ENCODE measurements around the gene SF3B3.

Gene SF3B3

GRCh38 chr16:70523743-70524398, at the start of gene SF3B3:
SF3B3 (plus strand) TSS chr16:70523816; CDS start chr16:70526657, 2,841 bp downstream.
- in situ Hi-C loops (cut with MboI; ENCODE audit: low sequenced_read_pairs): no loop called here

GRCh38 chr16:70474320-70475053, 49.1 kb upstream of the SF3B3 start:
- in situ Hi-C loops (cut with MboI; ENCODE audit: low sequenced_read_pairs): no loop called here

GRCh38 chr16:70475054-70475871, 48.4 kb upstream of the SF3B3 start:
- in situ Hi-C loops (cut with MboI; ENCODE audit: low sequenced_read_pairs): no loop called here

- in situ Hi-C loops (cut with MboI; ENCODE audit: low sequenced_read_pairs): no loop called here
These were observed 47.2 kb upstream of the SF3B3 start for GRCh38 chr16:70476272-70477020.

GRCh38 chr16:70478169-70478568, 45.4 kb upstream of the SF3B3 start:
- in situ Hi-C loops (cut with MboI; ENCODE audit: low sequenced_read_pairs): no loop called here

- in situ Hi-C loops (cut with MboI; ENCODE audit: low sequenced_read_pairs): no loop called here
These were observed 44.7 kb upstream of the SF3B3 start for GRCh38 chr16:70478912-70479341.

- in situ Hi-C loops (cut with MboI; ENCODE audit: low sequenced_read_pairs): no loop called here
These were observed 43.2 kb upstream of the SF3B3 start for GRCh38 chr16:70480127-70481105.

- in situ Hi-C loops (cut with MboI; ENCODE audit: low sequenced_read_pairs): no loop called here
These were observed 41.6 kb upstream of the SF3B3 start for GRCh38 chr16:70481929-70482536.

- in situ Hi-C loops (cut with MboI; ENCODE audit: low sequenced_read_pairs): no loop called here
These were observed 41.0 kb upstream of the SF3B3 start for GRCh38 chr16:70482624-70483023.

- in situ Hi-C loops (cut with MboI; ENCODE audit: low sequenced_read_pairs): no loop called here
These were observed 40.2 kb upstream of the SF3B3 start for GRCh38 chr16:70483426-70483825.

GRCh38 chr16:70484867-70485266, 38.7 kb upstream of the SF3B3 start:
- in situ Hi-C loops (cut with MboI; ENCODE audit: low sequenced_read_pairs): no loop called here

GRCh38 chr16:70490261-70490660, 33.4 kb upstream of the SF3B3 start:
- in situ Hi-C loops (cut with MboI; ENCODE audit: low sequenced_read_pairs): no loop called here

- in situ Hi-C loops (cut with MboI; ENCODE audit: low sequenced_read_pairs): no loop called here
These were observed 29.8 kb upstream of the SF3B3 start for GRCh38 chr16:70493802-70494201.

GRCh38 chr16:70494202-70494770, 29.3 kb upstream of the SF3B3 start:
- in situ Hi-C loops (cut with MboI; ENCODE audit: low sequenced_read_pairs): no loop called here

- in situ Hi-C loops (cut with MboI; ENCODE audit: low sequenced_read_pairs): no loop called here
These were observed 28.8 kb upstream of the SF3B3 start for GRCh38 chr16:70494777-70495176.

- in situ Hi-C loops (cut with MboI; ENCODE audit: low sequenced_read_pairs): no loop called here
These were observed 28.0 kb upstream of the SF3B3 start for GRCh38 chr16:70495425-70496182.

GRCh38 chr16:70496513-70496912, 27.1 kb upstream of the SF3B3 start:
- in situ Hi-C loops (cut with MboI; ENCODE audit: low sequenced_read_pairs): no loop called here

GRCh38 chr16:70508752-70509151, 14.9 kb upstream of the SF3B3 start:
- in situ Hi-C loops (cut with MboI; ENCODE audit: low sequenced_read_pairs): no loop called here
